Measurements from ENCODE around the gene NACC2. TPM values are rescaled to one million over a fixed set of nuclear protein-coding genes. Genes with fewer than 3 reads are reported as not detected.

NACC2 gene
- total RNA-seq, 1 donor from 2014 or later = 1.6 TPM

GRCh38 chr9:136022731-136023409 lies 72.2 kb downstream of the NACC2 start:
- H3K27me3 Mint-ChIP-seq = peaks cover 6% of the 10 kb centered on the region
- no peak for TF ChIP-seq CTCF (IDR thresholded peaks at IDR 0.05)
- H3K27ac Mint-ChIP-seq = no peak overlapping the region
- CTCF ChIA-PET = no interaction called here
- no peaks in the 10 kb centered on the region for H3K36me3 Mint-ChIP-seq (ENCODE audit: low read depth)
- peaks cover 2% of the 10 kb centered on the region for H3K9me3 Mint-ChIP-seq
- DNase-seq (no peak), ATAC-seq (ENCODE audit: low read depth) (no peak)
- H3K4me1 Mint-ChIP-seq = no peaks in the 10 kb centered on the region
- H3K4me3 Mint-ChIP-seq = no peak overlapping the region
- intact Hi-C loops (cut with micrococcal nuclease) = no loop called here
- POLR2A ChIA-PET = no interaction called here

GRCh38 chr9:136021872-136022681 lies 73.0 kb downstream of the NACC2 start:
- no peaks in the 10 kb centered on the region for H3K36me3 Mint-ChIP-seq (ENCODE audit: low read depth)
- POLR2A ChIA-PET = no interaction called here
- intact Hi-C loops (cut with micrococcal nuclease) = no loop called here
- ATAC-seq (ENCODE audit: low read depth) (no peak), DNase-seq (no peak)
- H3K27me3 Mint-ChIP-seq = peaks cover 6% of the 10 kb centered on the region
- H3K4me3 Mint-ChIP-seq = no peak overlapping the region
- H3K9me3 Mint-ChIP-seq = peaks cover 2% of the 10 kb centered on the region
- H3K4me1 Mint-ChIP-seq = no peaks in the 10 kb centered on the region
- CTCF ChIA-PET = no interaction called here
- no peak overlapping the region for H3K27ac Mint-ChIP-seq
- no peak for TF ChIP-seq CTCF (IDR thresholded peaks at IDR 0.05)

- Mint-ChIP-seq H3K9me3 (peaks cover 2% of the 10 kb centered on the region), H3K4me1 (no peaks in the 10 kb centered on the region), H3K4me3 (no peak overlapping the region), H3K27me3 (peaks cover 6% of the 10 kb centered on the region), H3K27ac (no peak overlapping the region), H3K36me3 (ENCODE audit: low read depth) (no peaks in the 10 kb centered on the region)
- ATAC-seq (ENCODE audit: low read depth) (no peak), DNase-seq (no peak)
- no peak for TF ChIP-seq CTCF (IDR thresholded peaks at IDR 0.05)
- ChIA-PET POLR2A (no interaction called here), CTCF (no interaction called here)
- intact Hi-C loops (cut with micrococcal nuclease) = no loop called here
Observed at GRCh38 chr9:136021171-136021871, 73.8 kb downstream of the NACC2 start.

GRCh38 chr9:136020671-136021070 lies 74.4 kb downstream of the NACC2 start:
- H3K4me1 Mint-ChIP-seq = no peaks in the 10 kb centered on the region
- H3K27me3 Mint-ChIP-seq = peaks cover 8% of the 10 kb centered on the region
- H3K4me3 Mint-ChIP-seq = no peak overlapping the region
- TF ChIP-seq CTCF (IDR thresholded peaks at IDR 0.05) = no peak
- H3K9me3 Mint-ChIP-seq = peaks cover 2% of the 10 kb centered on the region
- no peaks in the 10 kb centered on the region for H3K36me3 Mint-ChIP-seq (ENCODE audit: low read depth)
- ChIA-PET POLR2A (no interaction called here), CTCF (no interaction called here)
- ATAC-seq (ENCODE audit: low read depth) (no peak), DNase-seq (no peak)
- H3K27ac Mint-ChIP-seq = no peak overlapping the region
- intact Hi-C loops (cut with micrococcal nuclease) = no loop called here

- Mint-ChIP-seq H3K27me3 (peaks cover 8% of the 10 kb centered on the region), H3K36me3 (ENCODE audit: low read depth) (no peaks in the 10 kb centered on the region), H3K27ac (no peak overlapping the region), H3K9me3 (peaks cover under 1% of the 10 kb centered on the region), H3K4me3 (no peak overlapping the region), H3K4me1 (no peaks in the 10 kb centered on the region)
- intact Hi-C loops (cut with micrococcal nuclease) = no loop called here
- ATAC-seq (ENCODE audit: low read depth) (no peak), DNase-seq (peak; percentile 7)
- TF ChIP-seq CTCF (IDR thresholded peaks at IDR 0.05) = no peak
- ChIA-PET POLR2A (no interaction called here), CTCF (no interaction called here)
Observed at GRCh38 chr9:136020206-136020605, 74.9 kb downstream of the NACC2 start.
